ENCODE results near the gene PIWIL1.

Gene PIWIL1

GRCh38 chr12:130290114-130290513 lies 47.6 kb upstream of the PIWIL1 start:
- Histone ChIP-seq H3K36me3 (ENCODE audit: insufficient read depth, low read length) (no peaks in the 10 kb centered on the region), H3K9ac (ENCODE audit: low read length) (no peak overlapping the region), H3K4me1 (ENCODE audit: insufficient read depth, low read length, severe bottlenecking) (no peaks in the 10 kb centered on the region), H3K79me2 (ENCODE audit: insufficient read depth, low read length) (no peaks in the 10 kb centered on the region), H4K20me1 (ENCODE audit: insufficient read depth, low read length) (no peaks in the 10 kb centered on the region), H3K27ac (ENCODE audit: low read depth, low read length, poor library complexity, severe bottlenecking) (no peak overlapping the region), H3K4me3 (ENCODE audit: low read depth, low read length, poor library complexity, severe bottlenecking) (no peak overlapping the region), H3K27me3 (ENCODE audit: insufficient read depth, low read length) (0 out of 2 replicates have a peak, but pooled peaks cover 5% of the 10 kb centered on the region), H3K4me2 (ENCODE audit: low read length) (no peak overlapping the region), H3K9me3 (ENCODE audit: low read length) (no peaks in the 10 kb centered on the region), H2AFZ (ENCODE audit: low read length) (no peak overlapping the region), H3F3A (ENCODE audit: insufficient read depth, low read length) (no peaks in the 10 kb centered on the region), H3K9me2 (ENCODE audit: low read depth, low read length) (no peaks in the 10 kb centered on the region)
- no peak for TF ChIP-seq CTCF (IDR thresholded peaks at IDR 0.05; ENCODE audit: low read length)
- TF ChIP-seq EZH2 (IDR thresholded peaks at IDR 0.05; ENCODE audit: borderline replicate concordance, low read length) = no peak

GRCh38 chr12:130298322-130299021 lies 39.2 kb upstream of the PIWIL1 start:
- H3K27ac ChIP-seq (ENCODE audit: low read depth, low read length, poor library complexity, severe bottlenecking) = no peak overlapping the region
- no peaks in the 10 kb centered on the region for H3K79me2 ChIP-seq (ENCODE audit: insufficient read depth, low read length)
- H2AFZ ChIP-seq (ENCODE audit: low read length) = no peak overlapping the region
- no peak overlapping the region for H3K4me3 ChIP-seq (ENCODE audit: low read depth, low read length, poor library complexity, severe bottlenecking)
- no peak overlapping the region for H3K4me2 ChIP-seq (ENCODE audit: low read length)
- H3K4me1 ChIP-seq (ENCODE audit: insufficient read depth, low read length, severe bottlenecking) = no peaks in the 10 kb centered on the region
- H3K9me2 ChIP-seq (ENCODE audit: low read depth, low read length) = no peaks in the 10 kb centered on the region
- H3K36me3 ChIP-seq (ENCODE audit: insufficient read depth, low read length) = no peaks in the 10 kb centered on the region
- no peaks in the 10 kb centered on the region for H3K27me3 ChIP-seq (ENCODE audit: insufficient read depth, low read length)
- no peak overlapping the region for H3K9ac ChIP-seq (ENCODE audit: low read length)
- no peaks in the 10 kb centered on the region for H4K20me1 ChIP-seq (ENCODE audit: insufficient read depth, low read length)
- no peaks in the 10 kb centered on the region for H3F3A ChIP-seq (ENCODE audit: insufficient read depth, low read length)
- no peak for TF ChIP-seq EZH2 (IDR thresholded peaks at IDR 0.05; ENCODE audit: borderline replicate concordance, low read length)
- TF ChIP-seq CTCF (IDR thresholded peaks at IDR 0.05; ENCODE audit: low read length) = no peak
- no peaks in the 10 kb centered on the region for H3K9me3 ChIP-seq (ENCODE audit: low read length)

- H3K9ac ChIP-seq (ENCODE audit: low read length) = no peak overlapping the region
- no peaks in the 10 kb centered on the region for H3K9me2 ChIP-seq (ENCODE audit: low read depth, low read length)
- H3K27me3 ChIP-seq (ENCODE audit: insufficient read depth, low read length) = no peaks in the 10 kb centered on the region
- H3F3A ChIP-seq (ENCODE audit: insufficient read depth, low read length) = no peaks in the 10 kb centered on the region
- H3K4me1 ChIP-seq (ENCODE audit: insufficient read depth, low read length, severe bottlenecking) = no peaks in the 10 kb centered on the region
- no peak for TF ChIP-seq EZH2 (IDR thresholded peaks at IDR 0.05; ENCODE audit: borderline replicate concordance, low read length)
- no peak for TF ChIP-seq CTCF (IDR thresholded peaks at IDR 0.05; ENCODE audit: low read length)
- no peaks in the 10 kb centered on the region for H3K9me3 ChIP-seq (ENCODE audit: low read length)
- H3K4me2 ChIP-seq (ENCODE audit: low read length) = no peak overlapping the region
- H2AFZ ChIP-seq (ENCODE audit: low read length) = no peak overlapping the region
- no peak overlapping the region for H3K27ac ChIP-seq (ENCODE audit: low read depth, low read length, poor library complexity, severe bottlenecking)
- H3K79me2 ChIP-seq (ENCODE audit: insufficient read depth, low read length) = no peaks in the 10 kb centered on the region
- H3K4me3 ChIP-seq (ENCODE audit: low read depth, low read length, poor library complexity, severe bottlenecking) = no peak overlapping the region
- no peaks in the 10 kb centered on the region for H3K36me3 ChIP-seq (ENCODE audit: insufficient read depth, low read length)
- no peaks in the 10 kb centered on the region for H4K20me1 ChIP-seq (ENCODE audit: insufficient read depth, low read length)
Measured at GRCh38 chr12:130299574-130299973, 38.1 kb upstream of the PIWIL1 start.
